ENCODE measurements around the gene RRM2.

Gene RRM2

DNA sequence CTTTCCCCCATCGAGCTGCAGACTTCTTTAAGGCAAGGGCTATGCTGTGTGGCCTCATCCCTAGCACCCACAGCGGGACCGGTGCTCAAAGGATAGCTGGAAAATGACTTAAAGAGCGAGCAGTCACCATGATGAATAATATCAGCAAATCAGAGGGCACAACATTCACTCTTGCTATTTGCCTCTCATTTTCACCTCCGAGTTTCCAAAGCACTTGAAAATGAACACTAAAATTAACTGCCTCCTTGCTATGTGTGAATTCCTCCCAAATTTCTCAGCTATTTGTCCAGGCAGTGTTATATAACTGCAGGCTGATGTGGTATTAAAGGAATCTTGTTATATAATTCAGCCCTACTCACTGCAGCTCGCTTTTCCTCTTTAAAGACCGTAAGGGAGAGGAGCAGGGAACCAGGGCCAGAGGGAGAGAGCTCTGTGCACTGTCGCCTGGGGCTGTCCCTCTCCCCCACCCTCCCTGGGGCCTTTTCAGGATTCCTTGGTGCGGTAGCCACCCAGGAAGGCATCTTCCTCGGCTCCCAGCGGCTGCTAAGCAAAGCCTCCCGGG, 43.8 kb upstream of the RRM2 start:
- TF ChIP-seq, protein P1, sequence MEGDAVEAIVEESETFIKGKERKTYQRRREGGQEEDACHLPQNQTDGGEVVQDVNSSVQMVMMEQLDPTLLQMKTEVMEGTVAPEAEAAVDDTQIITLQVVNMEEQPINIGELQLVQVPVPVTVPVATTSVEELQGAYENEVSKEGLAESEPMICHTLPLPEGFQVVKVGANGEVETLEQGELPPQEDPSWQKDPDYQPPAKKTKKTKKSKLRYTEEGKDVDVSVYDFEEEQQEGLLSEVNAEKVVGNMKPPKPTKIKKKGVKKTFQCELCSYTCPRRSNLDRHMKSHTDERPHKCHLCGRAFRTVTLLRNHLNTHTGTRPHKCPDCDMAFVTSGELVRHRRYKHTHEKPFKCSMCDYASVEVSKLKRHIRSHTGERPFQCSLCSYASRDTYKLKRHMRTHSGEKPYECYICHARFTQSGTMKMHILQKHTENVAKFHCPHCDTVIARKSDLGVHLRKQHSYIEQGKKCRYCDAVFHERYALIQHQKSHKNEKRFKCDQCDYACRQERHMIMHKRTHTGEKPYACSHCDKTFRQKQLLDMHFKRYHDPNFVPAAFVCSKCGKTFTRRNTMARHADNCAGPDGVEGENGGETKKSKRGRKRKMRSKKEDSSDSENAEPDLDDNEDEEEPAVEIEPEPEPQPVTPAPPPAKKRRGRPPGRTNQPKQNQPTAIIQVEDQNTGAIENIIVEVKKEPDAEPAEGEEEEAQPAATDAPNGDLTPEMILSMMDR (conservative IDR thresholded peaks at IDR 0.05) = no peak
- no peak for TF ChIP-seq ZFX (IDR thresholded peaks at IDR 0.05)
- no peak overlapping the region for H3K27ac ChIP-seq

DNA sequence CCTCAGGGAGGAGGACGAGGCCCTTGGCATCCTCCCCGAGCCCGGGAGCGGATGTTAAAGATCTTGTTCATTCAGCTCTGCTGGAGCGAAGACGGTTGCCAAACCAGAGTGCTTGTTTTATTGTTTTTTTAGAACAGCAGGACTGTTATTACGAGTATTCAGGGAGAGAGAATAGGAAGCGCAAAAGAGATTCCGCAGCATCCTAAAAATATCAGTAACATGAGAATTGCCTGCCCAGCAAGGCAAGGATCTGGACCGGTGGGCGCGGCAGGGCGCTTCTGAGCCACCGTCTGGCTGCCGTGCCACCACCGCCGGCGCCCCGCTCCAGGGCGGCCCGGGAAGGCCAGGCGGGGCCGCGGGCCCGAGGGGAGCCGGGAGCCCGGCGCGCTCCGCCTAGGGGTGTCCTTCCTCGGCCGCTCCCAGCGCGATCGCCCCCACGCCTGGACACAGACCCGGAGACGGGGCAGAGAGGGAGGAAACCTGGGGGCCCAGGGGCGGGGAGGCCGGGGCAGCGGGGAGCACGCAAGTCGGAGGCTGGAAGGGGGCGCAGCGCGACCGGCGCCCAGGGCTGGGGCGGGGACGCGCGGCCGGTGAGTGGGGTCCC, 43.2 kb upstream of the RRM2 start:
- no peak overlapping the region for H3K27ac ChIP-seq
- TF ChIP-seq ZFX (IDR thresholded peaks at IDR 0.05) = no peak
- TF ChIP-seq, protein P1 (conservative IDR thresholded peaks at IDR 0.05) = no peak

DNA sequence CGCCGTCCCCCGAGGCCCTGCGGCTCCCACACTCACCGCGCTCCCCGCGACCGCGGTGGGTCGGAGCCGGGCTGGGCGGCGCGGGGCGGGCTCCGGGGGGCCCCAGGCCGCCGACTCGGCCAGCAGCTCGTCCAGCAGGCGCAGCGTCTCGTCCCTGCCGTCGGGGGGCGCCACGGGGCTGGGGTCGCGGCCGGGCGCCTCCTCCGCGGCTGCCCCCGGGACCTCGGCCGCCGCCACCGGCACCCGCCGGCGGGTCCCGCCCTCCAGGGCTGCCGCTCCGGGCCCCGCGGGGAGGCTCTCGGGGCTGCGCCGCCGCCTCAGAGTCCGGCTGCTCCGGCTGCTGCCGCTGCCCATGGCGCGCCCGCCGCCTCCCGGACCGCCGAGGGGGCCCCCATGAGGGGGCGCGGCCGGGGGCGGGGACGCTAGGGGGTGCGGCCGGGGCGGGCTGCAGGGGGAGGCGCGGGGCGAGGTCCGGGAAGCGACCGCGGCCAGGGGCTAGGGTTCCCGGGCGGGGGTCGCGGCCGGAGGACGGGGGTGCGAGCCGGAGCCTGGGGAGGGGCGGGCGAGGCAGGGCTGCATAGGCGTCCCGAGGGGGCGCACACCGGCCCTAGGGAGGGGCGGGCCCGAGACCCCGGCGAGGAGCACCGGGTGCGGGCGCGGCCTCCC, 42.5 kb upstream of the RRM2 start, which contains the start of gene CYS1:
CYS1 (minus strand) TSS at position 542 of the 666 bp plus-strand sequence; CDS start at position 354, 188 bp downstream.
- no peak within 1 kb of the TSS for H3K27ac ChIP-seq
- TF ChIP-seq, protein P1 (conservative IDR thresholded peaks at IDR 0.05) = no peak
- TF ChIP-seq ZFX (IDR thresholded peaks at IDR 0.05) = no peak

DNA sequence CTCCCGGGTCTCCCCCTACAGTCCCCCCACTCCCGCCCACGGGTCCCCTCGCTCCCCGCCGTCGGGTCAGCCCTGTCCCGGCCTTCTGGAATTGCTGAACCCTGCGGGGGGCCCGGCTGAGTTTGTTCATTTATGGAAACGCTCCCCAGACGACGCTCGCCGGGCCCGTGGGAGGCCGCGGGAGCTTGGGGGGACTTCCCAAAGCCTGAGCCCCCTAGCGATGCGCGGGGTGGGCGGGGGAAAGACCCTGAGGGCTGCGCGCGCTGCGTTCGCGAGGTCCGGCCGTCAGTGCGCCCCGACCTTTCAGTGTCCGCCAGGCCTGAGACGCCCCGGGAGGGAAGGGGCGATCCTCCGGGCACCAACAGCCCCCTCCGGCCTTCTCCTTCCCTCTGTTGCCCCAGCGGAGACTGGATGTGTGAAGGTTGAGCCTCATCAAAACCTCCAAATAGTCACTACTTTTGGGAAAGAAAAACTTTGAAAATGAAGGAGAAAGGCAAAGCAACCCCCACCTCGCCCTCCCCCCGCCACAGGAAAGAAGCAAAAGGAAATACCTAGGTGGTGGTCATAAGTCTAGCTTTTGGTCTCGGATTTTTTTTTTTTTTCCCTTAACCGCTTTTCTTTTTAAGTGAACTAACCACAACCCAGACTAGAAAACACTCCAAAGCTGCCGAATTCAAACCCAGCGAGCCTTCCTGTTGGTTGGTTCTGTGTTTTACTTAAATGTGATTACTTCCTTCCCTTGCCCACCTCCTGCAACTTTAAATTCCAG, 41.8 kb upstream of the RRM2 start:
- no peak overlapping the region for H3K27ac ChIP-seq
- TF ChIP-seq, protein P1 (conservative IDR thresholded peaks at IDR 0.05) = no peak
- no peak for TF ChIP-seq ZFX (IDR thresholded peaks at IDR 0.05)

DNA sequence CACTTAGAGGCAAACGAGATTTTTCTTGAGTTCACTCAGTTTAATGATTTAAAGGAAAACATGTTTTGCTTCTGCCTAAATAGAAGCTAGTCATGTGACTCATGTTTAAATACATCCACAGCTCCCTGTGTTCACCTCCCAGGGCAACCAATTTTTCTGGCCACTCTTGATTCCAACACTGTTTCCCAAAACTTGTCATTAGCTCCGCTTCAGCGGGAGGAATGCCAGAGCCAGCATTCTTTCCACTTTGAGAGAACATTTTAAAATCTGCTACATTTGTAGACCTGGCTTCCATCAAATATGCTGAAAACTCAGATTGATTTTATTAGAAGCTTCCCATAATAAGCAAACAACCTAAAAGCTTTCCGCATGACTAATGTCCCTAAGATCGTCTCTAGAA, 39.5 kb upstream of the RRM2 start:
- TF ChIP-seq, protein P1 (conservative IDR thresholded peaks at IDR 0.05) = no peak
- TF ChIP-seq ZFX (IDR thresholded peaks at IDR 0.05) = no peak
- no peak overlapping the region for H3K27ac ChIP-seq

DNA sequence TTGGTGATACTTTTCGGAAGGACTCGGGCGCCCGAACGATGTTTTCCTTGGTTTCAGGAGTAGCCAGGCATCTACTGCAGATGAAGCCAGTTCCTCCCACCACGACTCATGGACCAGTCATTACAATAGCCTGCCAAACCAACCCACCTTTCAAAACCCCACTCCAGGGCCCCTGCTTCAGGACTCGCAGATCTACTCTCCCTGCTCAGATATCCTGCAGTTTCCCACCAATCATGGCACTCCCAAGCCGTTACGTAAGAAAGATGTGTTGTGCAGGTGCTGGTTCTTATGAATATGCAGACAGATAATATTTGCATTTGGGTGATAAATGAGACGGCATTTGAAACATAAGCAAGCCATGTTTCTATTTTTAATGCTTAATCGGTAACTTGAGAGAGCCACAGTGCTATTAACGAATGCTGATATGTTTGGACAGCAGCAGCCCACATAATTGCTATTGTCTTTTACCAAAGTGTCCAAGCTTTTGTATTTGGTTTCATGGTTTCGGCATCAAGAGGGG, 38.8 kb upstream of the RRM2 start:
- TF ChIP-seq, protein P1 (conservative IDR thresholded peaks at IDR 0.05) = no peak
- TF ChIP-seq ZFX (IDR thresholded peaks at IDR 0.05) = no peak
- H3K27ac ChIP-seq = no peak overlapping the region

Measured in C4-2B (cell line).